HEK293 (cell line): Measurements from ENCODE around the gene ELL.

Experiments used
- ATF2 ChIP-seq: fragments of 450-650 bp; formaldehyde crosslinking; IDR thresholded peaks from 2 replicates; pipeline ENCODE4 v1.5.1; 2016; ENCODE audit warnings: missing biosample characterization, missing genetic modification characterization, low read depth
- CTCF ChIP-seq: fragments of 450-650 bp; formaldehyde crosslinking; IDR thresholded peaks from 2 replicates; pipeline ENCODE4 v1.5.1; 2016; ENCODE audit warnings: missing biosample characterization, missing genetic modification characterization
- IKZF3 ChIP-seq: fragments of 450-650 bp; IDR thresholded peaks from 2 replicates; pipeline ENCODE4 v1.5.0; 2018; ENCODE audit warnings: missing biosample characterization, mild to moderate bottlenecking, missing genetic modification characterization, moderate library complexity
- PATZ1 ChIP-seq: fragments of 450-650 bp; formaldehyde crosslinking; IDR thresholded peaks from 2 replicates; pipeline ENCODE4 v1.5.1; 2016; ENCODE audit warnings: missing biosample characterization, missing genetic modification characterization
- REST ChIP-seq: fragments of 450-650 bp; formaldehyde crosslinking; IDR thresholded peaks from 2 replicates; pipeline ENCODE4 v1.5.1; 2016; ENCODE audit warnings: missing biosample characterization, missing genetic modification characterization
- SALL2 ChIP-seq: fragments of 450-650 bp; formaldehyde crosslinking; IDR thresholded peaks from 2 replicates; pipeline ENCODE4 v1.5.0; 2017; ENCODE audit warnings: missing biosample characterization, mild to moderate bottlenecking, missing genetic modification characterization, borderline replicate concordance
- ZFP37 ChIP-seq: fragments of 450-650 bp; formaldehyde crosslinking; IDR thresholded peaks from 2 replicates; pipeline ENCODE4 v1.5.1; 2016; ENCODE audit warnings: missing biosample characterization, missing genetic modification characterization
- ZNF561 ChIP-seq: fragments of 450-650 bp; IDR thresholded peaks from 2 replicates; pipeline ENCODE4 v1.5.1; 2018; ENCODE audit warnings: missing biosample characterization, missing genetic modification characterization, borderline replicate concordance
- ZSCAN30 ChIP-seq: fragments of 450-650 bp; IDR thresholded peaks from 2 replicates; pipeline ENCODE4 v1.5.1; 2018; ENCODE audit warnings: missing biosample characterization, mild to moderate bottlenecking, missing genetic modification characterization, moderate library complexity

- TF ChIP-seq CTCF (tag by site-specific recombination) (no peak), IKZF3 (tag by site-specific recombination) (no peak), PATZ1 (tag by site-specific recombination) (no peak), SALL2 (tag by site-specific recombination) (no peak), ZFP37 (tag by site-specific recombination) (no peak), ZSCAN30 (tag by site-specific recombination) (no peak), ZNF561 (tag by site-specific recombination) (no peak), ATF2 (tag by site-specific recombination) (no peak), REST (tag by site-specific recombination) (no peak)
Observed at GRCh38 chr19:18397242-18398202, 124.3 kb downstream of the ELL start, which contains the start of gene LRRC25.
